ENCODE results near the gene PHC3. TPM values are rescaled to one million over a fixed set of nuclear protein-coding genes. Genes with fewer than 3 reads are reported as not detected.

Gene PHC3
- total and polyA plus RNA-seq, 2 experiments from 2014 or later: 17.5 to 72.2 TPM

GRCh38 chr3:170189398-170190256, 8.1 kb upstream of the PHC3 start:
- peak overlapping the region; percentile 23 for H3K4me2 ChIP-seq (ENCODE audit: unreplicated experiment)
- no peak overlapping the region for H3K4me3 ChIP-seq
- WGBS, 2 experiments (ENCODE audit: low coverage in 1 of 2, low lambda C conversion rate in 2 of 2, missing lambda C conversion rate in 2 of 2): 74 to 81% methylated on average over 4 of the region's 4 CpGs
- no peaks in the 10 kb centered on the region for H3K79me2 ChIP-seq (ENCODE audit: insufficient read depth)
- H3K36me3 ChIP-seq (ENCODE audit: low read depth): no peaks in the 10 kb centered on the region
- H3K4me1 ChIP-seq (ENCODE audit: insufficient read depth): no peaks in the 10 kb centered on the region
- in situ Hi-C loops (cut with MboI): loop anchor here (25.0 kb wide), 1 partner anchor 648 kb away; no protein-coding TSS in a partner anchor
- no peak for TF ChIP-seq EZH2 (IDR thresholded peaks at IDR 0.05; ENCODE audit: insufficient read depth, poor library complexity, severe bottlenecking)
- TF ChIP-seq EZH2phosphoT487 (IDR thresholded peaks at IDR 0.05; ENCODE audit: insufficient read depth, low read depth): no peak
- no peak overlapping the region for H3K9ac ChIP-seq
- H4K20me1 ChIP-seq (ENCODE audit: insufficient read depth): no peaks in the 10 kb centered on the region
- H3K27ac ChIP-seq: no peak overlapping the region
- no peak for DNase-seq
- no peaks in the 10 kb centered on the region for H3F3A ChIP-seq (ENCODE audit: insufficient read depth)
- no peaks in the 10 kb centered on the region for H3K9me3 ChIP-seq (ENCODE audit: low read depth)
- no peaks in the 10 kb centered on the region for H3K9me2 ChIP-seq (ENCODE audit: insufficient read depth)
- no peaks in the 10 kb centered on the region; the same call in 1 of the 2 replicates for H3K27me3 ChIP-seq (replicated peaks; ENCODE audit: insufficient read depth)
- H2AFZ ChIP-seq: peak overlapping the region; percentile 68

GRCh38 chr3:170180079-170180907, 1.2 kb downstream of the PHC3 start:
- WGBS, 2 experiments (ENCODE audit: low coverage in 1 of 2, low lambda C conversion rate in 2 of 2, missing lambda C conversion rate in 2 of 2): 16 to 17% methylated on average over 16 of the region's 16 CpGs
- peaks cover 24% of the 10 kb centered on the region for H3K36me3 ChIP-seq (ENCODE audit: low read depth)
- H3K27me3 ChIP-seq (replicated peaks; ENCODE audit: insufficient read depth): no peaks in the 10 kb centered on the region
- in situ Hi-C loops (cut with MboI): loop anchor here (25.0 kb wide), 1 partner anchor 657 kb away; no protein-coding TSS in a partner anchor
- peak overlapping the region; percentile 93 for H3K4me3 ChIP-seq
- peak; percentile 46 for DNase-seq
- no peak for TF ChIP-seq EZH2 (IDR thresholded peaks at IDR 0.05; ENCODE audit: insufficient read depth, poor library complexity, severe bottlenecking)
- TF ChIP-seq EZH2phosphoT487 (IDR thresholded peaks at IDR 0.05; ENCODE audit: insufficient read depth, low read depth): no peak
- H2AFZ ChIP-seq: peak overlapping the region; percentile 85
- no peaks in the 10 kb centered on the region for H3K9me3 ChIP-seq (ENCODE audit: low read depth)
- peaks cover 15% of the 10 kb centered on the region for H3K4me1 ChIP-seq (ENCODE audit: insufficient read depth)
- H4K20me1 ChIP-seq (ENCODE audit: insufficient read depth): no peaks in the 10 kb centered on the region
- H3F3A ChIP-seq (ENCODE audit: insufficient read depth): 0 out of 2 replicates have a peak, but pooled peaks cover 4% of the 10 kb centered on the region
- H3K79me2 ChIP-seq (ENCODE audit: insufficient read depth): peaks cover 61% of the 10 kb centered on the region
- peak overlapping the region; percentile 90 for H3K27ac ChIP-seq
- H3K9ac ChIP-seq: peak overlapping the region; percentile 98
- peak overlapping the region; percentile 92 for H3K4me2 ChIP-seq (ENCODE audit: unreplicated experiment)
- H3K9me2 ChIP-seq (ENCODE audit: insufficient read depth): no peaks in the 10 kb centered on the region

GRCh38 chr3:170179432-170179831, 2.1 kb downstream of the PHC3 start:
- WGBS, 2 experiments (ENCODE audit: low coverage in 1 of 2, low lambda C conversion rate in 2 of 2, missing lambda C conversion rate in 2 of 2): 88 to 93% methylated on average over 1 of the region's 1 CpG
- no peaks in the 10 kb centered on the region for H3K9me3 ChIP-seq (ENCODE audit: low read depth)
- H3K9ac ChIP-seq: peak overlapping the region; percentile 98
- peak overlapping the region; percentile 92 for H3K4me2 ChIP-seq (ENCODE audit: unreplicated experiment)
- H3F3A ChIP-seq (ENCODE audit: insufficient read depth): 0 out of 2 replicates have a peak, but pooled peaks cover 4% of the 10 kb centered on the region
- no peak overlapping the region for H2AFZ ChIP-seq
- no peaks in the 10 kb centered on the region for H4K20me1 ChIP-seq (ENCODE audit: insufficient read depth)
- peaks cover 70% of the 10 kb centered on the region for H3K79me2 ChIP-seq (ENCODE audit: insufficient read depth)
- H3K9me2 ChIP-seq (ENCODE audit: insufficient read depth): no peaks in the 10 kb centered on the region
- peak overlapping the region; percentile 93 for H3K4me3 ChIP-seq
- H3K27ac ChIP-seq: no peak overlapping the region
- peaks cover 32% of the 10 kb centered on the region for H3K36me3 ChIP-seq (ENCODE audit: low read depth)
- no peaks in the 10 kb centered on the region for H3K27me3 ChIP-seq (replicated peaks; ENCODE audit: insufficient read depth)
- peaks cover 15% of the 10 kb centered on the region for H3K4me1 ChIP-seq (ENCODE audit: insufficient read depth)
- no peak for DNase-seq
- in situ Hi-C loops (cut with MboI): loop anchor here (25.0 kb wide), 1 partner anchor 658 kb away; no protein-coding TSS in a partner anchor
- TF ChIP-seq EZH2 (IDR thresholded peaks at IDR 0.05; ENCODE audit: insufficient read depth, poor library complexity, severe bottlenecking) (no peak), EZH2phosphoT487 (IDR thresholded peaks at IDR 0.05; ENCODE audit: insufficient read depth, low read depth) (no peak)

GRCh38 chr3:170178651-170179050, 2.9 kb downstream of the PHC3 start:
- Histone ChIP-seq H3K9ac (peak overlapping the region; percentile 98; the same call in 1 of the 2 replicates), H3F3A (ENCODE audit: insufficient read depth) (0 out of 2 replicates have a peak, but pooled peaks cover 4% of the 10 kb centered on the region), H3K9me3 (ENCODE audit: low read depth) (no peaks in the 10 kb centered on the region), H3K27me3 (replicated peaks; ENCODE audit: insufficient read depth) (no peaks in the 10 kb centered on the region), H3K9me2 (ENCODE audit: insufficient read depth) (no peaks in the 10 kb centered on the region), H3K27ac (no peak overlapping the region), H3K36me3 (ENCODE audit: low read depth) (peaks cover 38% of the 10 kb centered on the region), H3K4me2 (ENCODE audit: unreplicated experiment) (peak overlapping the region; percentile 92), H3K4me1 (ENCODE audit: insufficient read depth) (peaks cover 15% of the 10 kb centered on the region), H2AFZ (no peak overlapping the region), H4K20me1 (ENCODE audit: insufficient read depth) (no peaks in the 10 kb centered on the region), H3K4me3 (peak overlapping the region; percentile 93; the same call in 1 of the 2 replicates), H3K79me2 (ENCODE audit: insufficient read depth) (peaks cover 77% of the 10 kb centered on the region)
- TF ChIP-seq EZH2 (IDR thresholded peaks at IDR 0.05; ENCODE audit: insufficient read depth, poor library complexity, severe bottlenecking): no peak
- TF ChIP-seq EZH2phosphoT487 (IDR thresholded peaks at IDR 0.05; ENCODE audit: insufficient read depth, low read depth): no peak
- in situ Hi-C loops (cut with MboI): loop anchor here (25.0 kb wide), 1 partner anchor 659 kb away; no protein-coding TSS in a partner anchor
- no peak for DNase-seq
- 96 to 99% methylated on average over 3 of the region's 3 CpGs for WGBS, 2 experiments (ENCODE audit: low coverage in 1 of 2, low lambda C conversion rate in 2 of 2, missing lambda C conversion rate in 2 of 2)

Measured in GM23248 (cell line).